Karpas-422 (cell line): ENCODE results near the gene CASP3. TPM values are rescaled to one million over a fixed set of nuclear protein-coding genes. Genes with fewer than 3 reads are reported as not detected.

ENCODE experiments used
- DNase-seq: peaks from one replicate; pipeline ENCODE4 v3.0.0-alpha.2; 2015
- H2AFZ ChIP-seq: fragments of 200-600 bp; sonication (generic); 2 replicates; pipeline ENCODE4 v1.6.1; 2014; ENCODE audit warnings: antibody characterized with exemption, low read length, mixed read lengths
- H3K27ac ChIP-seq: fragments of 200-600 bp; sonication (generic); 2 replicates; pipeline ENCODE4 v1.5.1; 2014; ENCODE audit warnings: mild to moderate bottlenecking, low read length, moderate library complexity
- H3K27me3 ChIP-seq: fragments of 200-600 bp; sonication (generic); 2 replicates; pipeline ENCODE4 v1.6.1; 2014; ENCODE audit warnings: low read length, mixed read lengths
- H3K36me3 ChIP-seq: fragments of 200-600 bp; sonication (generic); 2 replicates; pipeline ENCODE4 v1.6.1; 2014; ENCODE audit warnings: low read length, mixed read lengths; ENCODE audit not compliant: insufficient read depth
- H3K4me1 ChIP-seq: fragments of 200-600 bp; sonication (generic); 2 replicates; pipeline ENCODE4 v1.6.1; 2014; ENCODE audit warnings: mild to moderate bottlenecking, low read length, mixed read lengths
- H3K4me2 ChIP-seq: fragments of 200-600 bp; sonication (generic); 2 replicates; pipeline ENCODE4 v1.6.1; 2014; ENCODE audit warnings: low read length, low read depth, mild to moderate bottlenecking; ENCODE audit not compliant: poor library complexity, severe bottlenecking
- H3K4me3 ChIP-seq: fragments of 200-600 bp; sonication (generic); 2 replicates; pipeline ENCODE4 v1.5.1; 2014; ENCODE audit warnings: mild to moderate bottlenecking, antibody characterized with exemption, low read length, mixed read lengths
- H3K79me2 ChIP-seq: fragments of 200-600 bp; sonication (generic); 2 replicates; pipeline ENCODE4 v1.6.1; 2014; ENCODE audit warnings: mild to moderate bottlenecking, low read length, mixed read lengths
- H3K9ac ChIP-seq: fragments of 200-600 bp; sonication (generic); 2 replicates; pipeline ENCODE4 v1.6.0; 2014; ENCODE audit warnings: low read length
- H3K9me2 ChIP-seq: fragments of 200-600 bp; sonication (generic), shearing (Covaris generic); replicated peaks from 2 replicates; pipeline ENCODE4 v1.6.0; 2014; ENCODE audit warnings: mild to moderate bottlenecking, low read length, moderate library complexity; ENCODE audit not compliant: insufficient read depth
- H3K9me3 ChIP-seq: fragments of 300-700, 200-600 bp; sonication (generic); 2 replicates; pipeline ENCODE4 v1.6.1; 2014; ENCODE audit warnings: low read length, mixed read lengths
- H4K20me1 ChIP-seq: fragments of 200-600 bp; sonication (generic); 2 replicates; pipeline ENCODE4 v1.6.1; 2014; ENCODE audit warnings: mild to moderate bottlenecking, antibody characterized with exemption, low read length, low read depth; ENCODE audit not compliant: insufficient read depth
- total RNA-seq: library from RNA; depleted of rRNA; stranded (reverse); fragments of >200 nt; shearing (Covaris generic); gene quantifications from 2 replicates; pipeline ENCODE4 v1.2.3, GENCODE V29; 2014; ENCODE audit warnings: low replicate concordance

The CASP3 gene
- total RNA-seq, 1 experiment from 2014 or later = 22.5 TPM

- Histone ChIP-seq H4K20me1 (no peaks in the 10 kb centered on the region), H3K27me3 (no peaks in the 10 kb centered on the region), H3K4me2 (peak overlapping the region; percentile 88), H2AFZ (no peak overlapping the region), H3K9me2 (no peaks in the 10 kb centered on the region), H3K4me3 (peak overlapping the region; percentile 86), H3K9ac (peak overlapping the region; percentile 82), H3K36me3 (0 out of 2 replicates have a peak, but pooled peaks cover 2% of the 10 kb centered on the region), H3K27ac (peak overlapping the region; percentile 61), H3K9me3 (no peaks in the 10 kb centered on the region), H3K4me1 (peaks cover 39% of the 10 kb centered on the region), H3K79me2 (peaks cover 69% of the 10 kb centered on the region)
- DNase-seq = peak; percentile 64
Measured at GRCh38 chr4:184648313-184649025, 778 bp downstream of the CASP3 start.

- 0 out of 2 replicates have a peak, but pooled peaks cover 2% of the 10 kb centered on the region for H3K36me3 ChIP-seq
- no peaks in the 10 kb centered on the region for H4K20me1 ChIP-seq
- peaks cover 39% of the 10 kb centered on the region for H3K4me1 ChIP-seq
- H3K27me3 ChIP-seq = no peaks in the 10 kb centered on the region
- peak overlapping the region; percentile 34; the same call in 1 of the 2 replicates for H3K27ac ChIP-seq
- H3K9me2 ChIP-seq = no peaks in the 10 kb centered on the region
- H3K4me2 ChIP-seq = peak overlapping the region; percentile 88
- no peak for DNase-seq
- H2AFZ ChIP-seq = no peak overlapping the region
- peaks cover 72% of the 10 kb centered on the region for H3K79me2 ChIP-seq
- no peaks in the 10 kb centered on the region for H3K9me3 ChIP-seq
- peak overlapping the region; percentile 82 for H3K9ac ChIP-seq
- peak overlapping the region; percentile 86 for H3K4me3 ChIP-seq
Measured at GRCh38 chr4:184648054-184648312, 1.3 kb downstream of the CASP3 start.

- no peak overlapping the region for H2AFZ ChIP-seq
- H3K9me2 ChIP-seq = no peaks in the 10 kb centered on the region
- H4K20me1 ChIP-seq = no peaks in the 10 kb centered on the region
- peak overlapping the region; percentile 88 for H3K4me2 ChIP-seq
- H3K9ac ChIP-seq = peak overlapping the region; percentile 82
- H3K4me1 ChIP-seq = peaks cover 39% of the 10 kb centered on the region
- peaks cover 77% of the 10 kb centered on the region for H3K79me2 ChIP-seq
- H3K36me3 ChIP-seq = 0 out of 2 replicates have a peak, but pooled peaks cover 2% of the 10 kb centered on the region
- DNase-seq = no peak
- H3K27me3 ChIP-seq = no peaks in the 10 kb centered on the region
- H3K27ac ChIP-seq = peak overlapping the region; percentile 34; the same call in 1 of the 2 replicates
- peak overlapping the region; percentile 86 for H3K4me3 ChIP-seq
- H3K9me3 ChIP-seq = no peaks in the 10 kb centered on the region
Measured at GRCh38 chr4:184647266-184648053, 1.8 kb downstream of the CASP3 start.

- Histone ChIP-seq H3K36me3 (0 out of 2 replicates have a peak, but pooled peaks cover 2% of the 10 kb centered on the region), H3K9ac (no peak overlapping the region), H3K27ac (peak overlapping the region; percentile 22), H3K79me2 (peaks cover 89% of the 10 kb centered on the region), H3K9me3 (no peaks in the 10 kb centered on the region), H3K4me3 (no peak overlapping the region), H4K20me1 (no peaks in the 10 kb centered on the region), H3K4me1 (peaks cover 46% of the 10 kb centered on the region), H3K27me3 (no peaks in the 10 kb centered on the region), H3K9me2 (no peaks in the 10 kb centered on the region), H3K4me2 (peak overlapping the region; percentile 88), H2AFZ (no peak overlapping the region)
- DNase-seq = no peak
Measured at GRCh38 chr4:184645904-184646610, 3.2 kb downstream of the CASP3 start.

GRCh38 chr4:184644553-184645307 is 4.5 kb downstream of the CASP3 start:
- H3K79me2 ChIP-seq = peaks cover 91% of the 10 kb centered on the region
- no peak for DNase-seq
- no peaks in the 10 kb centered on the region for H4K20me1 ChIP-seq
- 0 out of 2 replicates have a peak, but pooled peaks cover 2% of the 10 kb centered on the region for H3K36me3 ChIP-seq
- no peak overlapping the region for H3K9ac ChIP-seq
- H3K4me3 ChIP-seq = no peak overlapping the region
- H2AFZ ChIP-seq = no peak overlapping the region
- no peaks in the 10 kb centered on the region for H3K9me2 ChIP-seq
- no peak overlapping the region for H3K4me2 ChIP-seq
- peaks cover 44% of the 10 kb centered on the region for H3K4me1 ChIP-seq
- H3K27ac ChIP-seq = no peak overlapping the region
- no peaks in the 10 kb centered on the region for H3K27me3 ChIP-seq
- H3K9me3 ChIP-seq = no peaks in the 10 kb centered on the region

GRCh38 chr4:184643731-184644130 is 5.5 kb downstream of the CASP3 start:
- peaks cover 94% of the 10 kb centered on the region for H3K79me2 ChIP-seq

GRCh38 chr4:184641451-184641850 is 7.8 kb downstream of the CASP3 start:
- H3K27me3 ChIP-seq = no peaks in the 10 kb centered on the region
- no peaks in the 10 kb centered on the region for H4K20me1 ChIP-seq
- no peaks in the 10 kb centered on the region for H3K9me3 ChIP-seq
- no peak overlapping the region for H3K9ac ChIP-seq
- no peaks in the 10 kb centered on the region; the same call in 1 of the 2 replicates for H3K36me3 ChIP-seq
- no peaks in the 10 kb centered on the region for H3K9me2 ChIP-seq
- H3K4me2 ChIP-seq = no peak overlapping the region
- no peak for DNase-seq
- no peak overlapping the region for H2AFZ ChIP-seq
- peaks cover 81% of the 10 kb centered on the region for H3K79me2 ChIP-seq
- H3K4me1 ChIP-seq = peaks cover 28% of the 10 kb centered on the region
- no peak overlapping the region for H3K27ac ChIP-seq
- no peak overlapping the region for H3K4me3 ChIP-seq

More at GRCh38 chr4:184643731-184644130, 5.5 kb downstream of the CASP3 start:
- H3K36me3 ChIP-seq = peaks cover 2% of the 10 kb centered on the region; the same call in 1 of the 2 replicates
- H4K20me1 ChIP-seq = no peaks in the 10 kb centered on the region
- H3K9me2 ChIP-seq = no peaks in the 10 kb centered on the region
- no peaks in the 10 kb centered on the region for H3K9me3 ChIP-seq
- H3K9ac ChIP-seq = no peak overlapping the region
- H2AFZ ChIP-seq = no peak overlapping the region
- H3K4me3 ChIP-seq = no peak overlapping the region
- H3K27me3 ChIP-seq = no peaks in the 10 kb centered on the region
- no peak for DNase-seq
- H3K4me1 ChIP-seq = peaks cover 44% of the 10 kb centered on the region
- no peak overlapping the region for H3K4me2 ChIP-seq
- H3K27ac ChIP-seq = no peak overlapping the region
